Neuron (in vitro differentiated cells): ENCODE data around the gene NCAM2.

Experiments
- H2AFZ ChIP-seq: one replicate; pipeline ENCODE4 v1.6.1; 2013; ENCODE audit warnings: low read depth, mild to moderate bottlenecking, inconsistent platforms, low read length, moderate library complexity
- H3K27me3 ChIP-seq: one replicate; pipeline ENCODE4 v1.6.1; 2013; ENCODE audit warnings: low read length; ENCODE audit not compliant: insufficient read depth
- H3K36me3 ChIP-seq: one replicate; pipeline ENCODE4 v1.6.1; 2013; ENCODE audit warnings: low read length; ENCODE audit not compliant: insufficient read depth
- H3K4me1 ChIP-seq: one replicate; pipeline ENCODE4 v1.6.1; 2013; ENCODE audit warnings: low read length; ENCODE audit not compliant: insufficient read depth
- H3K4me3 ChIP-seq: 2 replicates; pipeline ENCODE4 v1.5.1; 2013; ENCODE audit warnings: mild to moderate bottlenecking, low read length, moderate library complexity
- H3K9me3 ChIP-seq: one replicate; pipeline ENCODE4 v1.6.1; 2013; ENCODE audit warnings: low read length

NCAM2 gene

DNA sequence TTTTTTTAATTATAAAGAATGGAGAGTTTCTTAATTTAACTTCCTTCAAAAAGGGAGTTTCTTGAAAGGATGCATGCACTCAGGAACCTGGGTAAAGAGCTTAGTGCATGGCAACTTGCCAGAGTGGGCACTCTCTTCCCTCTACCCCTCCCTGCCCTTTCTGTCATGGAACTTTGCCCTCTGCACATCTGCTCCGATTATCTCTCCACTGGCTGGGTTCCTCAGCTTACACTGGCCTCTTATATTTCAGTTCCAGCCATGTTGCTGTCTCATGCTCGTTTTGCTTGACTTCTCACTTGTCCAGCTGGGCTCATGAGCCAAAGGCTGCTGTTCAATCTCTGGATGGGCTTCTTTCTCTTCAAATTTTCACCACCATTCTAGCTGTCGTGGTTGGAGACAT, 87.0 kb downstream of the NCAM2 start:
- H2AFZ ChIP-seq: no peak overlapping the region
- H3K9me3 ChIP-seq: no peaks in the 10 kb centered on the region
- H3K4me1 ChIP-seq: no peaks in the 10 kb centered on the region
- no peaks in the 10 kb centered on the region for H3K36me3 ChIP-seq
- H3K27me3 ChIP-seq: no peaks in the 10 kb centered on the region
- H3K4me3 ChIP-seq: no peak overlapping the region

DNA sequence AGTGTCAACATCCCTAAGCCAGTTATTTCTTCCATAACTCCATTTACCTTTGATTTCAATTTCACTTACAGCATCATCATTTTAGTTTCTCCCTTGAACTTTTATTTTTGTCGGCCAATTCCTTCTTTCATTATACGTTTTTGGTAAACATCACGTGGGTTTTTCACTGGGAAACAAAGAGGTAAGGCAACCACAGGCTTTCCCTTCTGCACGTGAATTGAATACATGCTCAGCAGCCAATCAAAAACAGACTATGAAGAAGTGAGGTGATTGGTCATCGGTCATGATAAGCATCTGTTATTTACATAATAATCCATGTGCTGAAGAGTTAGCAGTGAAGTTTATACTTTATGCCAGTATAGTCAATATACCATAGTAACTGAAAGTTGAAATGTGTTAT, 98.7 kb downstream of the NCAM2 start:
- Histone ChIP-seq H3K36me3 (no peaks in the 10 kb centered on the region), H3K4me3 (no peak overlapping the region)

DNA sequence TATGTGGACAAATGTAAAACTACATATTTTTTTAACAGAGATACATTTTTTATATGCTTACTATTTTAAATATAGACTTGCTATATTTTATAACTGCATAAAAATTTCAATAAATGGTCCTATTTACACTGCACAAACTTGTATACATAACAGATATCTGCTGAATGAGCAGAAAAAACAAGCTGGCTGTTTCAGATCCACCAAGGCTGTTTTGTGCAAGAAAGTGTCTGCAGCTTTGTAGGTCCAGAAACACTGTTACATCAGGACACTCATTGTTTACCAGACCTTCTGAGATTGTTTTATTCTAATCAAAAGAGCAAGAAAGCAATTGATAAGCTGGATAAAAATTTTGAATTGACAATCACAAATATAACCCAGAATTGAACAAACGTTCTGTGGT, 99.3 kb downstream of the NCAM2 start:
- Histone ChIP-seq H2AFZ (no peak overlapping the region), H3K4me1 (peaks cover 6% of the 10 kb centered on the region), H3K36me3 (no peaks in the 10 kb centered on the region), H3K9me3 (no peaks in the 10 kb centered on the region), H3K4me3 (no peak overlapping the region), H3K27me3 (no peaks in the 10 kb centered on the region)

More for the DNA sequence above, 98.7 kb downstream of the NCAM2 start:
- Histone ChIP-seq H3K4me1 (peaks cover 3% of the 10 kb centered on the region), H3K27me3 (no peaks in the 10 kb centered on the region), H2AFZ (no peak overlapping the region), H3K9me3 (no peaks in the 10 kb centered on the region)

DNA sequence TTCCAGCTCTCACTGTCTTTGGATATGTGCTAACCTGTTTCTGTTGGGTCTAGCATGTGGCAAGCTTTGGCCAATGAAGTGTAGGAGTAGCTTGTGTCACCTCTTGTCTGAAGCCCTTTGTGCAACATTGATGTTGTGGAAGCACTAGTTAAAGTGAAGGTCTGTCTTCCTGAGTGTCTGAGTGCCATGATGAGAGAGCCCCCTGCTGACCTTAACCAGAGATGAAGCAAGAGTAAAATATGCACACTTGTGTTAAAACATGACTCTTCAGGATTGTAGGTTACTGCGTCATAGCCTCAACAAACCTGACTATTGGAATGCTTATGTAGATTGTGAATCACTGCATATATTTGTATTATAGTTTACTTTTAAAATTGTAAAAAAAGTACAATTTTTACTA, 103.7 kb downstream of the NCAM2 start:
- Histone ChIP-seq H3K4me1 (peaks cover 16% of the 10 kb centered on the region), H3K4me3 (no peak overlapping the region), H3K9me3 (no peaks in the 10 kb centered on the region), H3K36me3 (no peaks in the 10 kb centered on the region), H2AFZ (no peak overlapping the region), H3K27me3 (no peaks in the 10 kb centered on the region)

DNA sequence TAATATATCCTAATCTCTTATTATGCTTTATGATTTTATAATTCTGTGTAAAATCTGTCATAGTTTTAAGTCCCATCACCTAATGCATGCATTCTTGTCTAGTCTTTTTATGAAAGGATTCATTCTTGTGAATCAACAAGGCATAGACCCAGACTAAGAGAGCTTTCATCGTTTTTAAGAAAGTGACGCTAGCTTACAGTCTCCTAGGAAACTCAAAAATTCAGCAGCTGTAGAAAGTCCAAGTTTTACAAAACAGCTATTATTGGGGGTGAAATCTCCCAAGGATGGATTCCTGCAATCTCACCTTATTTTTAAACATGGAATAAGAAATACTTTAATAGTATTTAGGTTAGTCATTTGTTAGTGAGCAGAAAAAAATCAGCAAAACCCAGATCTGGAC, 104.7 kb downstream of the NCAM2 start:
- H3K4me1 ChIP-seq: peaks cover 16% of the 10 kb centered on the region
- H3K36me3 ChIP-seq: no peaks in the 10 kb centered on the region
- H3K9me3 ChIP-seq: no peaks in the 10 kb centered on the region
- no peak overlapping the region for H3K4me3 ChIP-seq
- no peak overlapping the region for H2AFZ ChIP-seq
- no peaks in the 10 kb centered on the region for H3K27me3 ChIP-seq

DNA sequence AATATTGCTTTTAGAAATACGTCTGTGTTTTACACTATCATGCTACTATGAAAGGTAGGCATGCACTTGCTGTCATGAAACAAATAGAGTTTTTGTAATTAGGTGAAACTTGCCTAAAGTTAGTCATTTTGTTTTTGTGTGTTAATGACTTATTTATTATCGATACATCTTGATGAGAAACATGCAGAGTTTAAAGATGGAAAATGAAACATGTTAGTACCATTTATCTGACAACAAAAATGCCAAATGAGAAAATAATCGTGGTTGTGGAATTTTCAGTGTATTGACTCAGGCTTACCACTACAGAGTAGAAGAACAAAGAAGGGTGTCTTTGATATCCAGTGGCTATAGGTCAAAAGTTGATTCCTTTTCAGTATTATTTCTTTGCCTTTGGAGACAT, 105.5 kb downstream of the NCAM2 start:
- Histone ChIP-seq H3K9me3 (no peaks in the 10 kb centered on the region), H3K4me3 (no peak overlapping the region), H2AFZ (no peak overlapping the region), H3K27me3 (no peaks in the 10 kb centered on the region), H3K4me1 (peaks cover 16% of the 10 kb centered on the region), H3K36me3 (no peaks in the 10 kb centered on the region)

DNA sequence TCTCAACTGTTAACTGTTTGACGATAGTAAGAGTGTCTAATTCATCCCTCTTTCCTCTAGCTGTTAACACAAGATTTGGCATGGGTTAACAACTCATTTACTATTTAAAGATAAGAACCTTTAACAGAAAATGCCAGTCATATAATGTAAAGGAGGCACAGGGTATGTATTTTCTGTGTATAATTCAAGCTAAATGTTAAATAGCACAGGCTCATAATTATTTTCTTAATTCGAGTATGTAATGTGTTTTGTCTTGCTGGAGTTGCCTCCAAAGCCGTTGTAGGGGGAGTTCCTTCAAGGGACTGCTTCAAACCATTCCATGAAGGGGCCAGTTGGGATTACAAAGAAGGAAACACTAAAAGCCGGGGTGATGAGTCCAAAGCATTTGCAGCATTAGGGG, 111.5 kb downstream of the NCAM2 start:
- no peak overlapping the region for H2AFZ ChIP-seq
- H3K9me3 ChIP-seq: no peaks in the 10 kb centered on the region
- H3K36me3 ChIP-seq: no peaks in the 10 kb centered on the region
- H3K4me3 ChIP-seq: no peak overlapping the region
- no peaks in the 10 kb centered on the region for H3K27me3 ChIP-seq
- no peaks in the 10 kb centered on the region for H3K4me1 ChIP-seq

DNA sequence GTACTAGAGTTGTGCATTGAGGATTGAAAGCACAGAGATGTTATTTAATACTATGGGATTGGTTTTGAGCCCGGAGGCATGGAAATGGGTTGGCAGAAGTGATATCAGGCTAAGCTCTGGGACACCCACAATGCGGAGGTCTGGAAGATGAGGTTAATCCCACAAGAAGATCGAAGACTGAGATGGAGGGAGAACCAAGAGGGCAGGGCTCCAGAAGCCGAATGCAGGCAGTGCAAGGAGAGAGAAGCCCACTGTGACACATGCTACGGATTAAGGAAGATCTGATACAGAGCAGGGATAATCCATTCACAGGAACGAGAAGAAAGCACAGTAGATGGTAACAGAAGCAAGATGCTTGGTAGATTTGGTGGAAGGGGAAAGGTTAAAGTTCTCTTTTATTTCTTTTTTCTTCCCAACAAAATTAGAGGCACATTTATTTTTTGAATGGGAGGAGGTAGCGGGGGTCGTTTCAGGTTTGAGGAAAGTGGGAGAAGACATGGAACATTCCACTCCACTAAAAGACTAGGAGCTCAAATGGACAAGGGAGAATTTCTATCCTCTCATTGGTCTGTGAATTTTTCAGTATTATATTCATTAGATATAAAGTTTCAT, 113.2 kb downstream of the NCAM2 start:
- H2AFZ ChIP-seq: no peak overlapping the region

DNA sequence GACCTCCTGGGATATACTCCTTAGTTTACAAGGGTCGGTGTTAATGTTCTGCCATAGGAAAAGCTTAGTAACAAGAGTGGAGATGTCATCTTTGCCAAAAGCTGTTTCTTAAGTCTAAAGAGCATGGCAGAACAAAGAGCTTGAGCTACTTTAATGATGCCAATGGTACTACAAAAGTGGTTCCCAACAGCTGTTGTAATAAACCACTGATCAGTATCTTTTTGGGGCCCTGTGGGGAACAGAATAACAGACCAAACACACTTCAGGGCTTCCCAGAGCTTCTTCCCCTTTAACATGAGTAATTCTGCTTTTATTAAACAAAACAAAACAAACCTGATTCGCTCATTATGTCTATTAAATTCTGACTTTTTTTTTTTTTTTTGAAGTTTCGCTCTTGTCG, 116.3 kb downstream of the NCAM2 start:
- no peak overlapping the region for H2AFZ ChIP-seq
- H3K27me3 ChIP-seq: no peaks in the 10 kb centered on the region
- no peak overlapping the region for H3K4me3 ChIP-seq
- no peaks in the 10 kb centered on the region for H3K36me3 ChIP-seq
- no peaks in the 10 kb centered on the region for H3K4me1 ChIP-seq
- H3K9me3 ChIP-seq: no peaks in the 10 kb centered on the region

More for the DNA sequence above, 113.2 kb downstream of the NCAM2 start:
- Histone ChIP-seq H3K36me3 (no peaks in the 10 kb centered on the region), H3K4me1 (no peaks in the 10 kb centered on the region), H3K4me3 (no peak overlapping the region), H3K27me3 (no peaks in the 10 kb centered on the region), H3K9me3 (no peaks in the 10 kb centered on the region)

DNA sequence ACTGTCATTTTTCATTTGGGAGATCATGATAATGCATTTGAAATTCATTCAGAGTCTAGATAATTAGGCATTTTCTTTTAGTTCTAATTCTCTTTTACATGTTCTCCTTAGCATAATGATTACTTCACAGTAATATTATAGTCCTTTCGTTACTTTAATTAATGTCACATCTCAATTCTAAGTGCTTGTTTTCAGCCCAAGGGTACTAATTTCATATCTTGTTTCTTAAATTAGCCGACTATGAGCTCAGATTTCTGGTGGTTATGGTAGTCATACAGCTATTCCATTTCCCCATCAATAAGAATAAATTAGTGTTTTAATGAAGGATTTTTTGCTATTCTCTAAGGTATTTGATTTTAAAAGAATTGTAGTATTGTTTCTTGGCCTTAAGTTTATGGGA, 120.9 kb downstream of the NCAM2 start:
- no peaks in the 10 kb centered on the region for H3K9me3 ChIP-seq
- H3K4me1 ChIP-seq: no peaks in the 10 kb centered on the region
- H2AFZ ChIP-seq: no peak overlapping the region
- no peaks in the 10 kb centered on the region for H3K36me3 ChIP-seq
- H3K4me3 ChIP-seq: no peak overlapping the region
- no peaks in the 10 kb centered on the region for H3K27me3 ChIP-seq

DNA sequence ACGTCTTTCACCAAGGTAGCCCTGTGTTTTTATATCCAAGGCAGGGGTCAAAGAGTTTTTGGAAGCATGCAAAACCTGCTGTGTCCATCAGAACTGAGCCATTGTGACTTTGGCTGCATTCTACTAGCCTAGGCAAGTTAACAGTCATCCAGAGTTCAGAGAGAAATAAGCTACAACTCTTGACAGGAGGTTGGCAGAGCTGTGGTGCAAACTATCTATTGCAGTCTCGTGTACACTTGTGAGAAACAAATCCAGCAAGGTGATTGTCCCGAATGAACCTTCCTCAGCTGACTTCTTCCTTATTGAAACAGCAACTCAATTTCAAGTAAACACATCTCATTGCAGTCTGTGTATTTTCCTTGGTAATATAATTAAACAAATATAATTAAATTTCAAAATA, 124.5 kb downstream of the NCAM2 start:
- no peak overlapping the region for H3K4me3 ChIP-seq
- H3K4me1 ChIP-seq: no peaks in the 10 kb centered on the region
- H2AFZ ChIP-seq: no peak overlapping the region
- H3K27me3 ChIP-seq: no peaks in the 10 kb centered on the region
- H3K36me3 ChIP-seq: no peaks in the 10 kb centered on the region
- H3K9me3 ChIP-seq: no peaks in the 10 kb centered on the region

DNA sequence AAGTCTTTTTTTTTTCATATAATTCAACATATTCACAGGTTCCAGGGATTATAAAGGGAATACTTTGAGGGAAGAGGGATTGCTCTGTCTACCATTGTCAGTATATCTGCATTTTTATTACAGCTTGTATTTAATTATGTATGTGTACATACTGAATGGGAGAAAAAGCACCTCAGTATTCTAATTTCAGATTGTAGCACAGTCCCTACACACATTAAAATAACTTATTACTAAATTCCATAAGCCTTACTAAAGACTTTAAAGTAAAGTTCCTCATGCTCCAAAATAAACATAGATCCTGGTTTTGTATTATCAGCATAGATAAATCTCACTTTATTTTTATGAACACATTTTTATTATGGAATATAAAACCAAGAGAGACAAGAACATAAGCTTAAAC, 134.2 kb downstream of the NCAM2 start:
- no peaks in the 10 kb centered on the region for H3K27me3 ChIP-seq
- no peak overlapping the region for H3K4me3 ChIP-seq
- H3K4me1 ChIP-seq: no peaks in the 10 kb centered on the region
- no peak overlapping the region for H2AFZ ChIP-seq
- H3K36me3 ChIP-seq: no peaks in the 10 kb centered on the region
- no peaks in the 10 kb centered on the region for H3K9me3 ChIP-seq

DNA sequence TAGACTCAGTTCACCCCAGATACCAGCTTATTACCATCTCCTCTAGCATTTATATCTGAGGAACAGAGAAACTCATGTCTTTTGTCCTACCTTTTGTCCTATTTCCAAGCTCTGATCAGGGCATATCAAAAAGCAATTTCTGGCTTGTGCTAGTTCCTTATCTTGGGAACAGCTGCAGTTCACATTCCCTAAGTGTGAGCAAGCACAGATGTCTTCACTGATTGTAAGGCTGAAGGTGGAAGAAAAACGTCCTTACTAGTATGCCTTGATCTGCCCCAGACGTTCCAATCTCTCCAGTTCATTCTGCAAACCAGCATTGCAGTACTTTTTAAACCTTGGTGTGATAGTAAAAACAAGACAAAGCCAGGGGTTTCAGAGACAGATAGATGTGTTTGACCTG, 139.8 kb downstream of the NCAM2 start:
- H3K4me3 ChIP-seq: no peak overlapping the region
- no peaks in the 10 kb centered on the region for H3K27me3 ChIP-seq
- no peaks in the 10 kb centered on the region for H3K9me3 ChIP-seq
- no peaks in the 10 kb centered on the region for H3K4me1 ChIP-seq
- H2AFZ ChIP-seq: no peak overlapping the region
- H3K36me3 ChIP-seq: no peaks in the 10 kb centered on the region

DNA sequence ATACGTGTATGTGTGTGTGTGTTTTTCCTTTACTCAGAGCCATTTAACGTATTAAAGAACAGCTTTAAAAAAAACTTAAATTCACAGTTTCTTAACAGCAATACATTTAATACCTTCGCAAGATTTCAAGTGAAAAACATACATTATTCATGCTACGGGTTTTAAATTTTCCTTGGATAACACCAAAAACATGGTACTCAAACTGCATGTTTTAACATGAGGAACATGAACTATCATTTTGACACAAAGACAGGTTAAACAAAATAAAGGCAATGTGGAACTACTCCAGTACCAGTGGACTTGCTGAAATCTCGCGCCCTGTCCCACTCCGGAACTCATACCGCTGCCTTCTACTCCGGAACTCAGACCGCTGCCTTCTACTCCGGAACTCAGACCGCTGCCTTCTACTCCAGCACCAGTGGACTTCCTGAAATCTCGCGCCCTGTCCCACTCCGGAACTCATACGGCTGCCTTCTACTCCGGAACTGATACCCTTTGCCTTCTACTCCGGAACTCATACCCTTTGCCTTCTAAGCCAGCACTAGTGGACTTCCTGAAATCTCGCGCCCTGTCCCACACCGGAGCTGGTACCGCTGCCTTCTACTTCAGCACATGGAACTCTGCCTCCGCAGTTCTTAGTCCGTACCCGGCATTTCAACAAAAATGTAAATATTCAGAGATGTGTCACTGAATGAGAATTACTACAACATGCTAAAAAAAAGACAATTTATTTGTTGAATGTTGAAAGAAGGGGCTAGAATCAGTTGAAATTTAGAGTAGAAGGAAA, 148.6 kb downstream of the NCAM2 start:
- Histone ChIP-seq H2AFZ (no peak overlapping the region), H3K36me3 (no peaks in the 10 kb centered on the region), H3K4me1 (no peaks in the 10 kb centered on the region), H3K27me3 (no peaks in the 10 kb centered on the region), H3K4me3 (no peak overlapping the region), H3K9me3 (no peaks in the 10 kb centered on the region)
